Urinary bladder (tissue), 4 donors: ENCODE results near the gene PLCL1. TPM values are rescaled to one million over a fixed set of nuclear protein-coding genes. Genes with fewer than 3 reads are reported as not detected.

ENCODE experiments used
- DNase-seq: peaks from one replicate; pipeline ENCODE4 v3.0.0-alpha.2; 2015; ENCODE audit errors: extremely low spot score
- H3K27ac ChIP-seq: one replicate; pipeline ENCODE4 v1.5.1; 2013; ENCODE audit warnings: low read depth, mild to moderate bottlenecking, moderate library complexity
- H3K36me3 ChIP-seq: one replicate; pipeline ENCODE4 v1.6.1; 2013; ENCODE audit warnings: mild to moderate bottlenecking, moderate library complexity; ENCODE audit not compliant: insufficient read depth
- H3K4me1 ChIP-seq: one replicate; pipeline ENCODE4 v1.6.1; 2013; ENCODE audit warnings: mild to moderate bottlenecking, moderate library complexity; ENCODE audit not compliant: insufficient read depth
- H3K4me3 ChIP-seq: one replicate; pipeline ENCODE4 v1.5.1; 2013; ENCODE audit warnings: low read depth, low read length
- WGBS: extraction: QIAGEN DNeasy Blood & Tissue Kit; methylation state at CpG from one replicate; pipeline ENCODE4 v1.1.7; 2013; 5-methylcytosine and 5-hydroxymethylcytosine counted together
- polyA plus RNA-seq: library from polyadenylated mRNA; stranded (reverse); fragments of 200-250 nt; gene quantifications from one replicate; pipeline ENCODE4 v1.2.3, GENCODE V29; 2013
- total RNA-seq: library from RNA; depleted of rRNA; stranded (reverse); fragments of >200 nt; gene quantifications from one replicate; pipeline ENCODE4 v1.2.3, GENCODE V29; 2014
- donor health status: healthy with polysubstance abuse.
- donor health status: healthy.

The PLCL1 gene
- total and polyA plus RNA-seq, 2 donors, result 6.0 to 17.8 TPM

GRCh38 chr2:198136142-198136541 is 331.7 kb downstream of the PLCL1 start:
- DNase-seq, result no peak
- no peak overlapping the region for H3K27ac ChIP-seq
- no peaks in the 10 kb centered on the region for H3K4me1 ChIP-seq
- no peak overlapping the region for H3K4me3 ChIP-seq
- H3K36me3 ChIP-seq, result no peaks in the 10 kb centered on the region
- 81% methylated on average over 2 of the region's 2 CpGs for WGBS

- no peak overlapping the region for H3K4me3 ChIP-seq
- no peaks in the 10 kb centered on the region for H3K36me3 ChIP-seq
- WGBS, result 97% methylated on average over 1 of the region's 1 CpG
- H3K4me1 ChIP-seq, result no peaks in the 10 kb centered on the region
- no peak overlapping the region for H3K27ac ChIP-seq
- no peak for DNase-seq
Observed at GRCh38 chr2:198137733-198138132, 333.3 kb downstream of the PLCL1 start.

GRCh38 chr2:198141726-198142125 is 337.3 kb downstream of the PLCL1 start:
- 80% methylated on average over 2 of the region's 2 CpGs for WGBS
- Histone ChIP-seq H3K27ac (no peak overlapping the region), H3K4me1 (no peaks in the 10 kb centered on the region), H3K36me3 (no peaks in the 10 kb centered on the region), H3K4me3 (no peak overlapping the region)
- DNase-seq, result no peak

- no peak for DNase-seq
- no peaks in the 10 kb centered on the region for H3K36me3 ChIP-seq
- no peaks in the 10 kb centered on the region for H3K4me1 ChIP-seq
- WGBS, result 85% methylated on average over 4 of the region's 4 CpGs
- no peak overlapping the region for H3K4me3 ChIP-seq
- H3K27ac ChIP-seq, result no peak overlapping the region
Observed at GRCh38 chr2:198143156-198143555, 338.8 kb downstream of the PLCL1 start.

GRCh38 chr2:198143793-198144192 is 339.4 kb downstream of the PLCL1 start:
- Histone ChIP-seq H3K27ac (no peak overlapping the region), H3K36me3 (no peaks in the 10 kb centered on the region), H3K4me1 (no peaks in the 10 kb centered on the region), H3K4me3 (no peak overlapping the region)
- DNase-seq, result no peak
- 92% methylated on average over 1 of the region's 1 CpG for WGBS

GRCh38 chr2:198144660-198145059 is 340.3 kb downstream of the PLCL1 start:
- no peaks in the 10 kb centered on the region for H3K36me3 ChIP-seq
- H3K27ac ChIP-seq, result no peak overlapping the region
- H3K4me1 ChIP-seq, result no peaks in the 10 kb centered on the region
- WGBS, result 65% methylated on average over 3 of the region's 3 CpGs
- no peak overlapping the region for H3K4me3 ChIP-seq
- DNase-seq, result no peak

GRCh38 chr2:198146346-198146940 is 342.1 kb downstream of the PLCL1 start:
- 76% methylated on average over 3 of the region's 3 CpGs for WGBS

GRCh38 chr2:198157314-198157713 is 352.9 kb downstream of the PLCL1 start:
- DNase-seq, result no peak
- H3K4me1 ChIP-seq, result no peaks in the 10 kb centered on the region
- no peak overlapping the region for H3K4me3 ChIP-seq
- no peaks in the 10 kb centered on the region for H3K36me3 ChIP-seq
- H3K27ac ChIP-seq, result no peak overlapping the region

More at GRCh38 chr2:198146346-198146940, 342.1 kb downstream of the PLCL1 start:
- Histone ChIP-seq H3K27ac (no peak overlapping the region), H3K4me1 (no peaks in the 10 kb centered on the region), H3K36me3 (no peaks in the 10 kb centered on the region), H3K4me3 (no peak overlapping the region)
- DNase-seq, result no peak

GRCh38 chr2:198161151-198161550 is 356.8 kb downstream of the PLCL1 start:
- DNase-seq, result no peak
- Histone ChIP-seq H3K36me3 (no peaks in the 10 kb centered on the region), H3K4me3 (no peak overlapping the region), H3K4me1 (no peaks in the 10 kb centered on the region), H3K27ac (no peak overlapping the region)

- no peak overlapping the region for H3K4me3 ChIP-seq
- no peaks in the 10 kb centered on the region for H3K4me1 ChIP-seq
- DNase-seq, result no peak
- no peak overlapping the region for H3K27ac ChIP-seq
- H3K36me3 ChIP-seq, result no peaks in the 10 kb centered on the region
Observed at GRCh38 chr2:198162276-198162675, 357.9 kb downstream of the PLCL1 start.

GRCh38 chr2:198164843-198165242 is 360.4 kb downstream of the PLCL1 start:
- Histone ChIP-seq H3K27ac (no peak overlapping the region), H3K36me3 (no peaks in the 10 kb centered on the region), H3K4me1 (no peaks in the 10 kb centered on the region), H3K4me3 (no peak overlapping the region)
- DNase-seq, result no peak
- 85% methylated on average over 6 of the region's 6 CpGs for WGBS

GRCh38 chr2:198165289-198165688 is 360.9 kb downstream of the PLCL1 start:
- H3K4me1 ChIP-seq, result no peaks in the 10 kb centered on the region
- H3K27ac ChIP-seq, result no peak overlapping the region
- WGBS, result 84% methylated on average over 4 of the region's 4 CpGs
- DNase-seq, result no peak
- no peaks in the 10 kb centered on the region for H3K36me3 ChIP-seq
- no peak overlapping the region for H3K4me3 ChIP-seq

GRCh38 chr2:198167346-198167745 is 363.0 kb downstream of the PLCL1 start:
- no peak overlapping the region for H3K4me3 ChIP-seq
- H3K27ac ChIP-seq, result no peak overlapping the region
- no peaks in the 10 kb centered on the region for H3K36me3 ChIP-seq
- 84% methylated on average over 2 of the region's 2 CpGs for WGBS
- H3K4me1 ChIP-seq, result no peaks in the 10 kb centered on the region
- DNase-seq, result no peak

GRCh38 chr2:198168651-198169050 is 364.3 kb downstream of the PLCL1 start:
- Histone ChIP-seq H3K4me3 (no peak overlapping the region), H3K27ac (no peak overlapping the region), H3K4me1 (no peaks in the 10 kb centered on the region), H3K36me3 (no peaks in the 10 kb centered on the region)
- WGBS, result 90% methylated on average over 1 of the region's 1 CpG
- DNase-seq, result no peak

- no peaks in the 10 kb centered on the region for H3K36me3 ChIP-seq
- no peak overlapping the region for H3K27ac ChIP-seq
- DNase-seq, result no peak
- H3K4me1 ChIP-seq, result no peaks in the 10 kb centered on the region
- no peak overlapping the region for H3K4me3 ChIP-seq
- WGBS, result 29% methylated on average over 6 of the region's 6 CpGs
Observed at GRCh38 chr2:198173242-198173641, 368.8 kb downstream of the PLCL1 start.
